Measurements from ENCODE around the gene ALKBH8.

DNA sequence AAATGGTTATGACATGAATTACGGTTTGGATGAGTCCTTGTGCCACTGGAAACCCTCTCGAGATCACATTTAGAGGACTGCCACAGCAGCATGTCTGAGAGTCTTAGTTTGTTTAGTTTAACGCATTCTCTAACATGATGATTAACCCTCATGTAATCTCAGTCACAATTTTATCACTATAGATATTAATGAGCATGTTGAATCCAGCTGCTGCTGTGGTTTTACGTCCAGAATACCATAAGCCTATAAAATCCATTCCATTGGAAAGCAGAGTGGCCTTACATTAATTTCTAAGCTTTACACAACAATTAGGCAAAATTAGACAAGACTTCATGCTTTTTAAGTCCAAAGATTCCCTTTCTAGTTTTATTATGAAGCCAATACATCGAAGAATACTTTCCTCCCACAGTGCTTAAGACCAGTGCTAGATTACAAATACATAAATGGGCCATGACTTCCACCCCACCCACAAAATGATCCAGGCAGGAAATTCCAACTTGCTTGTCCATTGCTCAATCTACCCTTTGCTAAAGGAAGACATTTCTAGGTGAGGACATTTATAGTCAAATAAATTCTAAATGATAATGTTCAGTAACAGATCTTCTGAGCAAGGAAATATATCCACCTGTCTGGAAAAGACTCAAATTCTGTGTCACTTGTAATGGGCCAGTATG is 21.9 kb upstream of the ALKBH8 start:
- no peak for TF ChIP-seq POLR2A (IDR thresholded peaks at IDR 0.05)
- TF ChIP-seq, protein P1, sequence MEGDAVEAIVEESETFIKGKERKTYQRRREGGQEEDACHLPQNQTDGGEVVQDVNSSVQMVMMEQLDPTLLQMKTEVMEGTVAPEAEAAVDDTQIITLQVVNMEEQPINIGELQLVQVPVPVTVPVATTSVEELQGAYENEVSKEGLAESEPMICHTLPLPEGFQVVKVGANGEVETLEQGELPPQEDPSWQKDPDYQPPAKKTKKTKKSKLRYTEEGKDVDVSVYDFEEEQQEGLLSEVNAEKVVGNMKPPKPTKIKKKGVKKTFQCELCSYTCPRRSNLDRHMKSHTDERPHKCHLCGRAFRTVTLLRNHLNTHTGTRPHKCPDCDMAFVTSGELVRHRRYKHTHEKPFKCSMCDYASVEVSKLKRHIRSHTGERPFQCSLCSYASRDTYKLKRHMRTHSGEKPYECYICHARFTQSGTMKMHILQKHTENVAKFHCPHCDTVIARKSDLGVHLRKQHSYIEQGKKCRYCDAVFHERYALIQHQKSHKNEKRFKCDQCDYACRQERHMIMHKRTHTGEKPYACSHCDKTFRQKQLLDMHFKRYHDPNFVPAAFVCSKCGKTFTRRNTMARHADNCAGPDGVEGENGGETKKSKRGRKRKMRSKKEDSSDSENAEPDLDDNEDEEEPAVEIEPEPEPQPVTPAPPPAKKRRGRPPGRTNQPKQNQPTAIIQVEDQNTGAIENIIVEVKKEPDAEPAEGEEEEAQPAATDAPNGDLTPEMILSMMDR (IDR thresholded peaks at IDR 0.05): no peak
